ENCODE measurements around the gene ABCA5.
"Not testable (repeated sequence)": the region's sequence is repeated elsewhere in the genome, so short reads cannot be mapped to it uniquely, and the experiment has no call there.

- TF ChIP-seq POLR2A, CTCF (IDR thresholded peaks at IDR 0.05): not testable (repeated sequence)
These were observed 130.8 kb downstream of the ABCA5 start for GRCh38 chr17:69196105-69196653.
